CD1c-positive myeloid dendritic cell (primary cell): Measurements from ENCODE around the gene ZGRF1.
"Not testable (repeated sequence)": the region's sequence is repeated elsewhere in the genome, so short reads cannot be mapped to it uniquely, and the experiment has no call there.

Experiments used
- DNase-seq: peaks from one replicate; pipeline ENCODE4 v3.0.0-alpha.2; 2016; ENCODE audit errors: extremely low spot score

Gene ZGRF1

DNA sequence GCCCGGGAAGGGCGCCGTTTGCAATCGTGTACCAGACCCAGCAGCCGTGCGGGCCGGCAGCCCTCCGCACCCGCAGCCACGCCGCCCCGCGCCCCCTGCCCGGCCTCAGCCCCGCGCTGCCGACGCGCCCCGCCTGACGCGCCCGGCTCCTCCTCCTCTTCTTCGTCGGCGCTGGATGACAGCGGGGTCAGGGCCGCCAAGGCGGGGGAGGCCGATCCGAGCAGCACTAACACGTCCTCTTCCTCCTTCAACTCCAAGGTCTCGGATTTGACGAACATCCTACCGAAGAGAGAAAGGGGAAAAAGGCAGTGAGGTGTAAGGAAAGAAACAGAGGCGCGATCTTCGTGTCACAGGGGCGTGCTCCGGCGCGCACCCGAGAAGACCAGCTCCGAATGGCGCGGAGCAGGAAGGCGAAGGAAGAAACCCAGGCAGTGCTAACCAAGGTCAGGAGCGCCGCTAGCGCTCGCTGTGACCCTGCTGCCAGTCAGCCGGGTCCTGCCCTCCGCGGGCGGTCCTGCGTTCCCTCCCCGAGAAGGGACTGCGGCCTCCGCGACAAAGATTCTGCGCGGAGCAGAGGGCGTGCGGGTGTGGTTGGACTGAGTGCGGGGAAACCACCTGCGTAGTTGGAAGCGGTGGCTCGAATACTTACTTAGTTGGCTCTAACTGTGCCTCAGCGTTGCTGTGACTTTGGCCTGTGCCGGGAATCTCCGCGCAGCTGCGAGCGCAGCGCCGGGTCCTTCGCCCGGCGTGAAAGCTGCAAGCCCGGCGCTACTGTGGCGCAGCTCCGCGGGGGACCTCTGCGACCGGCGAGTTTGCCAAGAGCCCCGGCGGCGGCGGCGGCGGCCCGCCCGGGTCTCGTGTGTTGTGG, 121.3 kb downstream of the ZGRF1 start:
- peak; percentile 55 for DNase-seq

DNA sequence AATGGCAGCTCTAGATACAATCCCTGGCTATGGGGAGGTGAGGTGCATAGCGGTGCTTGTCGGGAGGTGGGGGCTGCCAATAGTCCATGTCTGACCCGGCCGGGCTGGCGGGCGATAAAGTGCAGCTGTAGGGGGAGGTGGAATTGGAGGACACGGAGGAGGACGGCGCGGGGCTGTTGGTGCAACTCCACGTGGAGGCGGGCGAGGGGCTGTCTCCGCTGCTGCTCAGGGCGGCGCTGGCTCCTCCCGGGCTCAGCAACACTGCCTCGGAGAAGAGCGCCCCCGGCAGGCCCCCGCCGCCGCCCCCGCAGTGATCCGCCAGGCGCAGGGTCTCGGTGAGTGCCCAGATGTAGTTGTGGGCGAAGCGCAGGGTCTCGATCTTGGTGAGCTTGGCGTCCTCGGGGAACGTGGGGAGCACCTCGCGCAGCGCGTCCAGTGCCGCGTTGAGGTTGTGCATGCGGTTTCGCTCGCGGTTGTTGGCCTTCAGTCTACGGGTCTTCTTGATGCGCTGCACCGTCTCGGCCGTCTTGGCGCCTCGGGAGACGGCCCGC, 122.0 kb downstream of the ZGRF1 start:
- no peak for DNase-seq

DNA sequence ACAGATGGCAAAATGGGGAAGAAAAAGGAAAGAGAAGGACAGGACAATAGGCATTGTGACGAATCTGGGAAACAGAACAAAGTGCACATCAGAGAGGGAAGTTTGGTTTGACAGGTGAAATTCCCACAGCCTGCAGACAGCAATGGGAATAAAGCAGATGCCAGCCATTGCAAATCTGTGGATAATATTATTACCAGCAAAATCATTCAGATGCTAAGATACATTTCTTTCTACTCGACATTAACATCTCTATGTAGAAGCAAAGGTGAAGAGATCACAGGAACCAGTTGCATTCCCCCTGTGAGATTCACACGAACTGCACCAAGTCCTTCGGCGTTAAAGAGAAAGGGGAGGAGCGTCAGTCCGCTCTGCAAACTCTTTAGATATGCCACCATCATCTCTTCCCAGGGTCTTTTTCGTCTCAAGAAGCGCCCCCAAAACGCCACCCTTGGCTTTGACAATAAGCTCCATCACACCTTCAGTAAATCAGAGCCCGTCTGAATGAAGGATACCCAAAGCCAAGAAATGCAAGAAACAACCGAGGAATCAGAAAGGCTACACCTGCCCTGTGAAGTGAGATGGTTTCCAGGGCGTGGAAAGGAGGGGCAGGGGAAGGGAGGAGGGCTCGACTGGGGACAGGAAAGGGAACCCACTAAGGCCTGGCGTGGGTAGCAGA, 122.6 kb downstream of the ZGRF1 start:
- no peak for DNase-seq

DNA sequence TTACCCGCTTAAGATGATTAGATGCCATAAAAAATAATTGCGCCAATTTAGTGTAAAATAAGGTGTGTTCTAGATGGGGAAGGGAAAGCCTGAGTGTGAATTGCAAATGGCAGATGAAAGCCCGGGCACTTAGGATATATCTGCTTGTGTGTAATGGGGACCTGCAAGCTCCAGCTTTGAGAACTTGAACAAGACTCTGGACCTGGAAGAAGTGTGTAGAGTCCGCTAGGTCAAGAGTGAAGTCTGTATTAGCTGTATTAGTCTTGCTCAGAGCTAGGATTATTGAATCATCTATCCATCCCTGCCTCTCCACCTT, 124.9 kb downstream of the ZGRF1 start:
- DNase-seq = no peak

DNA sequence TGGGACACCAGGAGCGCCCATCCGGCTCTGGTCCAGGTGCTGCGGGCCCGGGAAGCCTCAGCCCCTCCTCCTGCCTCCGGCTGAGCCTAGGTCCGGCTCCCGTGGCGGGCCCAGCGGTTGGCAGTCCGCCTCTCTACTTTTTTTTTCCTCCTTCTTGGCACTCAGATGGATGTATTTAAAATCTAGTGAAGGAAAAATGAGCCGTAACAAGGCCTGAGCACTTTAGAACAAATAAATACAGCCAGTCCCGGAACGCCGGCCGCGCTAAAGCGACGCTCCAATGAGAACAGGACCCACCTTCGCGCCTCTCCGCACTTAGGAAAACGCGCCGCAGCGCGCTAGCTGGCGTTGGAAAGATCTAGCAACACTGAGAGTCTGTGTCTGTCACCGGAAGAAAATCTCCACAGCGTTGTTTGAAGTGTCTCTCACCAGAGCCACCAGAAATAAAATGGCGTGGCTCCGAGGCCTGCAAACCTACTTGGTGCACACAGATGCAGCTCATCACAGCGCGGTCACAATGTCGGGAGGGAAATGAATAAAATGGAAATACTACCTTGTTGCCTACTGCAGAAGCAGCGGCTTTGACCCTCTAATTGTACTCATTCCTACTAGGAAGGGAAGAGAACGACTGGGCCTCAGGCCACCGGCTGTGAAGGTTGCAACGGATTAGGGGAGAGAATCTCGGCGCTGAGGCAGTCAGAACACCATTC, 125.5 kb downstream of the ZGRF1 start:
- DNase-seq = no peak

DNA sequence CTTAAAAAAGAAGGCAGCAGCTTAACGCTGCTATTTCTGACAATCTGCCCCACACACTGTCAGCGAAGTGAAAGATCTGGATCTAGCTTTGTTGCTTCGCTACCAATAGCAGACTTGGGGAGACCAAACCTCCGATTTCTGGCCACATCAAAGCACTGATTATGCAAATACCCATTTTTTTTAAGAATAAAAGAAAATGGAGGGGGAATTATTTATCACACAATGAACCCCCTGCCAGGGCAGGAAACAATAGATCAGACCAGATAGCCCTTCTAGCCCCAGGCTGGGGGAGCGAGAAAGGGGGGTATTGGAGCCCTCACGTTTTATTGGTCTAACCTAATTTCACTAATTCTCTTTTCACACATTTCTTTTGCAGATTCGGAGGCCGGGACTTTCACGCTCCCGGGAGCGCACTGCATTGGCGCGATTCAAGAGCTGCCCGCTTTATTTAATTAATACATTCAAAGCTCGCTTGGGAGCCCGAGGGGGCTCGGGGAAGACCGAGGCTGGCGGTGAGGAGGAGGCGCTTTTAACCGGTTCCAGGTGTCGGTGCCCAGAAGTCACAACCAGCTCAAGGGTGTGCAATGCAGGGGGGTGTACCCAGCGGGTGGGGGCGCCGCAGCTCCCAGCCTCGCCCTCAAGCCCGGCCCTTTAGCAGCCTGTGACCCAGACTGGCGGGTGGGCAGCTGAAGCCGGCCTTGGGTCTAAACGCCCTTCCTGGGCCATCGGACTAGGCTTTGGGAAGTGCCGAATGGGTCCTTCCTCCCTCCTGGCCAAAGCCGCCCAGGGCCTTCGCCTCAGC, 126.2 kb downstream of the ZGRF1 start:
- no peak for DNase-seq

DNA sequence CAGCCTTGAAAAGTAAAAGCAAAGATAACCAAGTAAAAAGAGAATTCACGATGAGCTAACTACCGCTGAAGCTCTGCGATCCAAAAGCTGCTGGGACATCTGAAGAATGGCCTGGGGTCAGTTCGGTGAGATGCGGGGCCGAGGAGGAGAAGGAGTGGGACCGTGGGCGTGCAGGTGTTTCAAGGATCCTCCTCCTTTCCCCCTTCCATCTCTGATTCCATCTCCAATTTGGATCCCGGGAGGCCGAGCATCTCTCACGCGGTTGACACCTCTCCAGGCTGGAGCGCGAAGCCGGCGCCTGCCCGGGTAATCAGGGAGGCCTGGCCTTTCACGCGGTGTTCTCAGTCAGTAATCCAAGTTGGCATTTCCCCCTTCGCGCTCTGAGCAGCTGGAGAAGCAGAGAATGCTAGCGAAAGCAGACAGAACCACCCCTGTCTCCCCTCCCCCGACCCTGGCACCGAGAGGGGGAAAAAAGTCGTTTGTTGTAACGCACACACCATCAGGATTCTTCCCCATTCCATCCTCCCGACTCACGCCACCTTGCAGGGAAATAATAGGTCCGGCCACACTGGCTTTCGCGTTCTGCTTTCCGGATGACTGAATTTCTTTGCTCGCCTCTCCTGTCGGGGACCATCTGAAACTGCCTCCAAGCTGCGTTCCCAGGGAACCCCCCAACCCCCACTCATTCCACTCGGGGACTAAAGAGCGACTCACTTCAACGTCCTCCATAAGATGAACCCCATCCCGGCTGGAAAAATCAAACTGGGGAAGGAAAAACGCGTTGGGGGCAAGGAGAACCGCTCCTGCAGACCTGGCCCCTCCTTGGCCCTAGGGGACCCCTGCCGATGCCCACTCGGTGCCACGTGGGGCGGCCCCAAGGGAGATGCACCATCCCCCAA, 127.2 kb downstream of the ZGRF1 start:
- no peak for DNase-seq

DNA sequence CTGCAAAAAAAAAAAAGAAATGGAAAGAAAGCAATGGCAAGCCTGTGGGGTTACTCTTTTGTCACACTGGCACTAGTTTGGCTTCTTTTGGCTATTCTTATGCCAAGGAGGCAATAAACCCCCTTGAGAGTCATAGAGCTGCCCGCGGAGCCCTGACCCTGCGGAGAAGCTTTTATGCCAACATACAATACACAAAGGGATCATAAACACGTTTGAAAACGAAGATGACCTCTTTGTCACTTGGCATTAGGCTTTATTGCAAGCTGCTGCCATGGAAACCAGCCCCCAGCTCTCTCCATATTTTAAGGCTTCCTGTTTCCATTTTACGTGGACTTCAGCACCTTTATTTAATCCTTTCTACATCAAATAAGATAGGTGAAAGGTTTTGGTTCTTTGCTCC, 128.4 kb downstream of the ZGRF1 start:
- DNase-seq = no peak

DNA sequence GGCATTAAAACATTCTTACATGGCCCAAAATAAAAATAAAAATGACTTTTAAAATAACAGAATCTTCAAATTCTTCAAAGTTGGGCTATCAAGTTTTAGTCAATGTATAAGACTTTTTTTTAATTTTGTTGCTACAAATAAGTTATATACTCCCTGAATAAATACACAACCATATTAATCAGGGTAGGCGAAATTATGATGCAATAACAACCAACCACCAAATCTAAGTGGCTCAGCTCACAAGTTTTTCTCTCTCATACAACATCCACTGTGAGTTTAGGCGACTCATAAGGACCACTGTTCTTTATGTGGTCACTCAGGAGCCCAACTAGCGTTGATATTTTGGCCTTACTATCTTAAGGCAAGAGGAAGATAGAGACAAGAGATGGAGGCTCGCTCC, 131.9 kb downstream of the ZGRF1 start:
- no peak for DNase-seq

DNA sequence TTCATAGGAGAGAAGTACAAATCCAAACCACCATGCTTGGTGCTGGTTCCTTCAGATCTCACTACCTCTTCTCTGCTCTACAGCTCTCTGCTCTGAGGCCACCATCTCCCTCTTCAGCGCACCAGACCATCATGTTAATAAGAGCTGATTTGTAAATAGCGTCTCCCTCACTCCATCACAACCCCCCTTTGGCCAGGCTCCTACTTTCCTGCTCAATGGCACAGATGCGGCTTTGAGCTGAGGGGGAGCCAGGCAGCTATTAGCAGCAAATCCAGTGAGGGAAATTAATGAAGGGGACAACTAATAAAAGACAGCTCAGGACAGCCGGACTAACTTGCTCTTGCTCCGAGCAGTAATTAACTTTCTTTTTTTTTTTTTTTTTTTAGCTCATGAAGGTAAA, 133.8 kb downstream of the ZGRF1 start:
- DNase-seq = no peak

DNA sequence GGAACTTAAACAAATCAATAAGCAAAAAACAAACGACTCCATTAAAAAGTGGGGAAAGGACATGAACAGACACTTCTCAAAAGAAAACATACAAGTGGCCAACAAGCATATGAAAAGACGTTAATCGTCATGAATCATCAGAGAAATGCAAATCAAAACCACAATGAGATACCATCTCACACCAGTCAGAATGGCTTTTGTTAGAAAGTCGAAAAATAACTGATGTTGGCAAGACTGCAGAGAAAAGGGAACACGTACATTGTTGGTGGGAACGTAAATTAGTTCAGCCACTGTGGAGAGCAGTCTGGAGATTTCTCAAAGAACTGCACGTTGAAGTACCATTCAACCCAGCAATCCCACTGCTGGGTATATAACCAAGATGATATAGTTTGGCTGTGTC, 144.4 kb downstream of the ZGRF1 start:
- no peak for DNase-seq

DNA sequence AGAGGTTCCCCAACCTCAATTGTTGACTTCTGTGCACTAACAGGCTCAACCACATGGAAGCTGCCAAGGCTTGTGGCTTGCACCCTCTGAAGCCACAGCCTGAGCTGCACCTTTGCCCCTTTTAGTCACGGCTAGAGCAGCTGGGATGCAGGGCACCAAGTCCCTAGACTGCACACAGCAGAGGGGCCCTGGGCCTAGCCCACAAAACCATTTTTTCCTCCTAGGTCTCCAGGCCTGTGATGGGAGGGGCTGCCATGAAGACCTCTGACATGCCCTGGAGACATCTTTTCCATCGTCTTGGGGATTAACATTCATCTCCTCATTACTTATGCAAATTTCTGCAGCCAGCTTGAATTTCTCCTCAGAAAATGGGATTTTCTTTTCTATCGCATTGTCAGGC, 145.9 kb downstream of the ZGRF1 start:
- DNase-seq = not testable (repeated sequence)
